ENCODE results near the gene ANKMY1. TPM values are rescaled to one million over a fixed set of nuclear protein-coding genes. Genes with fewer than 3 reads are reported as not detected.

Gene ANKMY1
- total and polyA plus RNA-seq, 2 of the 13 experiments (the other 11 are each of a cell fraction or from before 2014, with no cell fraction given): 11.7 to 18.8 TPM

DNA sequence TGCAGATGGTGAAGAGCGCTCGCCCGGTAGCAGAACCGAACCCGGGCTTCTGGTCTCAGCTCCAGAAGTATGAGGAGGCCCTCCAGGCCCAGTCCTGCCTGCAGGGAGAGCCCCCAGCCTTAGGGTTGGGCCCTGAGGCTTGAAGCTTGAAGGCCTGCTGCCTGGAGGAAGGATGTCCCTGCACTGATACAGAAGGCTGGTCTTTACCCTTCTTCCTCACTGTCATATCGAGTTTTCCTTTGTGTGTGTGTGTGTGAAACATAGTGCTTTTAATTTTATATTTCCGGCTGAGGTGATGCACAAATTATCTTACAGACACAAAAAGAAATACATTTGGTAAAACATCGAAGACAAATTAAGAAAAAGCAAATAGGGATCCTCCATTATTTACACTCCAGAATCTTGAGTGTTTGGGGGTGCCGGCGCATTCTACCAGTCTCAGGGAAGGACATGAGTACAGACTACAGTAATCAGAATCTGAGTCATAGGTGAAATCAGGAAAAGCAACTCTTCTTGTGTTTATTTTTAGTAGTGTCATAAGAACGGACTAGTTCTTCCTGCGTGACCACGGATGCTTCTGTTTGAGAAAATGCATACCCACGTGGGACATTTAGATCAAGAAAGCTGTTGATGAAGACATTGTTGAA lies 3.7 kb upstream of the ANKMY1 start (continued):
- TF ChIP-seq, protein P1, sequence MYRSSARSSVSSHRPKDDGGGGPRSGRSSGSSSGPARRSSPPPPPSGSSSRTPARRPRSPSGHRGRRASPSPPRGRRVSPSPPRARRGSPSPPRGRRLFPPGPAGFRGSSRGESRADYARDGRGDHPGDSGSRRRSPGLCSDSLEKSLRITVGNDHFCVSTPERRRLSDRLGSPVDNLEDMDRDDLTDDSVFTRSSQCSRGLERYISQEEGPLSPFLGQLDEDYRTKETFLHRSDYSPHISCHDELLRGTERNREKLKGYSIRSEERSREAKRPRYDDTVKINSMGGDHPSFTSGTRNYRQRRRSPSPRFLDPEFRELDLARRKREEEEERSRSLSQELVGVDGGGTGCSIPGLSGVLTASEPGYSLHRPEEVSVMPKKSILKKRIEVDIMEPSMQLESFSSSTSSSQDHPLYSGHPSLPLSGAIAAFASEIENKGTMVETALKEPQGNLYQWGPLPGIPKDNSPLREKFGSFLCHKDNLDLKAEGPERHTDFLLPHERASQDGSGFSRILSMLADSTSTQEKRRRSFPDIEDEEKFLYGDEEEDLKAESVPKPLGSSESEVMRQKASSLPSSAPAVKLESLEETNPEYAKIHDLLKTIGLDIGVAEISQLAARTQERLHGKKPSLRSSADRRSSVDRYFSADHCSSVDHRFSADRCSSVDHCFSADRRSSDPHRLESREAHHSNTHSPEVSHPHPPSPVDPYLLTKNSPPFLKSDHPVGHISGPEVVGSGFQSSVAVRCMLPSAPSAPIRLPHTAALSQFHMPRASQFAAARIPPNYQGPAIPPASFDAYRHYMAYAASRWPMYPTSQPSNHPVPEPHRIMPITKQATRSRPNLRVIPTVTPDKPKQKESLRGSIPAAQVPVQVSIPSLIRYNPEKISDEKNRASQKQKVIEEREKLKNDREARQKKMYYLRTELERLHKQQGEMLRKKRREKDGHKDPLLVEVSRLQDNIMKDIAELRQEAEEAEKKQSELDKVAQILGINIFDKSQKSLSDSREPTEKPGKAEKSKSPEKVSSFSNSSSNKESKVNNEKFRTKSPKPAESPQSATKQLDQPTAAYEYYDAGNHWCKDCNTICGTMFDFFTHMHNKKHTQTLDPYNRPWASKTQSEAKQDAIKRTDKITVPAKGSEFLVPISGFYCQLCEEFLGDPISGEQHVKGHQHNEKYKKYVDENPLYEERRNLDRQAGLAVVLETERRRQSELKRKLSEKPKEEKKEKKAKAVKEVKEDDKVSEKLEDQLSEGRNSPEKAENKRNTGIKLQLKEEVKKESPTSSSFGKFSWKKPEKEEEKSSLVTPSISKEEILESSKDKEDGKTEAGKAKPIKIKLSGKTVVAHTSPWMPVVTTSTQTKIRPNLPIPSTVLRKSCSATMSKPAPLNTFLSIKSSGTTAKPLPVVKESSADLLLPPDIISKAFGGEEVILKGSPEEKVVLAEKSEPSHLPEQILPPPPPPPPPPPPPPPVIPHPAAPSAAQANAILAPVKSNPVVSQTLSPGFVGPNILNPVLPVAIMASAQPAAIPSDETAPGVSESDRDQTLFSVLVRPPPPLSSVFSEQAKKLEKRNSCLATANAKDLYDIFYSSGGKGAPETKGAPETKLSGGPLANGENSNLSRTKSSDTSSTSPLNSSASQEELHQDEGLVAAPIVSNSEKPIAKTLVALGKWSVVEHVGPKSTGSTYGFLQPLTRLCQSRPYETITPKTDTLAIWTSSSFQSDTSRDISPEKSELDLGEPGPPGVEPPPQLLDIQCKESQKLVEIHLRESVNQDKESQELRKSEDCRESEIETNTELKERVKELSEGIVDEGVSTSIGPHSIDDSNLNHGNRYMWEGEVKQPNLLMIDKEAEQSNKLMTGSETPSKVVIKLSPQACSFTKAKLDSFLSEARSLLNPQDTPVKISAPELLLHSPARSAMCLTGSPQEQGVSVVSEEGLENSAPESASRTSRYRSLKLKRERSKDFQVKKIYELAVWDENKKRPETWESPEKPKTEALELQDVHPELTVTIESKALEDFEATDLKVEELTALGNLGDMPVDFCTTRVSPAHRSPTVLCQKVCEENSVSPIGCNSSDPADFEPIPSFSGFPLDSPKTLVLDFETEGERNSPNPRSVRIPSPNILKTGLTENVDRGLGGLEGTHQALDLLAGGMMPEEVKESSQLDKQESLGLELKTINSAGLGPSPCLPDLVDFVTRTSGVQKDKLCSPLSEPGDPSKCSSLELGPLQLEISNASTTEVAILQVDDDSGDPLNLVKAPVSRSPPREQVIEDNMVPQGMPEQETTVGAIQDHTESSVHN (CRISPR knock-in tag; IDR thresholded peaks at IDR 0.05): no peak
- TF ChIP-seq, protein P2, sequence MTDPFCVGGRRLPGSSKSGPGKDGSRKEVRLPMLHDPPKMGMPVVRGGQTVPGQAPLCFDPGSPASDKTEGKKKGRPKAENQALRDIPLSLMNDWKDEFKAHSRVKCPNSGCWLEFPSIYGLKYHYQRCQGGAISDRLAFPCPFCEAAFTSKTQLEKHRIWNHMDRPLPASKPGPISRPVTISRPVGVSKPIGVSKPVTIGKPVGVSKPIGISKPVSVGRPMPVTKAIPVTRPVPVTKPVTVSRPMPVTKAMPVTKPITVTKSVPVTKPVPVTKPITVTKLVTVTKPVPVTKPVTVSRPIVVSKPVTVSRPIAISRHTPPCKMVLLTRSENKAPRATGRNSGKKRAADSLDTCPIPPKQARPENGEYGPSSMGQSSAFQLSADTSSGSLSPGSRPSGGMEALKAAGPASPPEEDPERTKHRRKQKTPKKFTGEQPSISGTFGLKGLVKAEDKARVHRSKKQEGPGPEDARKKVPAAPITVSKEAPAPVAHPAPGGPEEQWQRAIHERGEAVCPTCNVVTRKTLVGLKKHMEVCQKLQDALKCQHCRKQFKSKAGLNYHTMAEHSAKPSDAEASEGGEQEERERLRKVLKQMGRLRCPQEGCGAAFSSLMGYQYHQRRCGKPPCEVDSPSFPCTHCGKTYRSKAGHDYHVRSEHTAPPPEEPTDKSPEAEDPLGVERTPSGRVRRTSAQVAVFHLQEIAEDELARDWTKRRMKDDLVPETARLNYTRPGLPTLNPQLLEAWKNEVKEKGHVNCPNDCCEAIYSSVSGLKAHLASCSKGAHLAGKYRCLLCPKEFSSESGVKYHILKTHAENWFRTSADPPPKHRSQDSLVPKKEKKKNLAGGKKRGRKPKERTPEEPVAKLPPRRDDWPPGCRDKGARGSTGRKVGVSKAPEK (CRISPR knock-in tag; IDR thresholded peaks at IDR 0.05; ENCODE audit: borderline replicate concordance): no peak
- TF ChIP-seq ZNF549 (CRISPR knock-in tag; IDR thresholded peaks at IDR 0.05) (no peak), ZSCAN22 (CRISPR knock-in tag; IDR thresholded peaks at IDR 0.05) (no peak), KLF16 (CRISPR knock-in tag; IDR thresholded peaks at IDR 0.05) (no peak), ZBTB42 (CRISPR knock-in tag; IDR thresholded peaks at IDR 0.05) (no peak), GPN1 (CRISPR knock-in tag; IDR thresholded peaks at IDR 0.05; ENCODE audit: borderline replicate concordance) (no peak), NFYB (CRISPR knock-in tag; IDR thresholded peaks at IDR 0.05) (no peak; the same call in 1 of the 2 replicates), FOXJ3 (CRISPR knock-in tag; IDR thresholded peaks at IDR 0.05; ENCODE audit: borderline replicate concordance) (peak; percentile 48; the same call in 1 of the 2 replicates), PHF5A (CRISPR knock-in tag; IDR thresholded peaks at IDR 0.05; ENCODE audit: low read depth, unreplicated experiment) (no peak), ZBTB38 (CRISPR knock-in tag; IDR thresholded peaks at IDR 0.05) (no peak), IRF2 (CRISPR knock-in tag; IDR thresholded peaks at IDR 0.05) (no peak), CBX5 (CRISPR knock-in tag; IDR thresholded peaks at IDR 0.05; ENCODE audit: borderline replicate concordance) (no peak)
- TF ChIP-seq, protein P3, sequence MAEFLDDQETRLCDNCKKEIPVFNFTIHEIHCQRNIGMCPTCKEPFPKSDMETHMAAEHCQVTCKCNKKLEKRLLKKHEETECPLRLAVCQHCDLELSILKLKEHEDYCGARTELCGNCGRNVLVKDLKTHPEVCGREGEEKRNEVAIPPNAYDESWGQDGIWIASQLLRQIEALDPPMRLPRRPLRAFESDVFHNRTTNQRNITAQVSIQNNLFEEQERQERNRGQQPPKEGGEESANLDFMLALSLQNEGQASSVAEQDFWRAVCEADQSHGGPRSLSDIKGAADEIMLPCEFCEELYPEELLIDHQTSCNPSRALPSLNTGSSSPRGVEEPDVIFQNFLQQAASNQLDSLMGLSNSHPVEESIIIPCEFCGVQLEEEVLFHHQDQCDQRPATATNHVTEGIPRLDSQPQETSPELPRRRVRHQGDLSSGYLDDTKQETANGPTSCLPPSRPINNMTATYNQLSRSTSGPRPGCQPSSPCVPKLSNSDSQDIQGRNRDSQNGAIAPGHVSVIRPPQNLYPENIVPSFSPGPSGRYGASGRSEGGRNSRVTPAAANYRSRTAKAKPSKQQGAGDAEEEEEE (CRISPR knock-in tag; IDR thresholded peaks at IDR 0.05; ENCODE audit: borderline replicate concordance): no peak
- TF ChIP-seq, protein P4, sequence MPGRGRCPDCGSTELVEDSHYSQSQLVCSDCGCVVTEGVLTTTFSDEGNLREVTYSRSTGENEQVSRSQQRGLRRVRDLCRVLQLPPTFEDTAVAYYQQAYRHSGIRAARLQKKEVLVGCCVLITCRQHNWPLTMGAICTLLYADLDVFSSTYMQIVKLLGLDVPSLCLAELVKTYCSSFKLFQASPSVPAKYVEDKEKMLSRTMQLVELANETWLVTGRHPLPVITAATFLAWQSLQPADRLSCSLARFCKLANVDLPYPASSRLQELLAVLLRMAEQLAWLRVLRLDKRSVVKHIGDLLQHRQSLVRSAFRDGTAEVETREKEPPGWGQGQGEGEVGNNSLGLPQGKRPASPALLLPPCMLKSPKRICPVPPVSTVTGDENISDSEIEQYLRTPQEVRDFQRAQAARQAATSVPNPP (CRISPR knock-in tag; IDR thresholded peaks at IDR 0.05): no peak

Data from HepG2 (cell line).